Measurements from ENCODE around the gene BANF2.
A peak's percentile ranks its signal among the peaks of the same experiment; 100 is the strongest.

BANF2 gene

GRCh38 chr20:17674722-17675518, 24.8 kb upstream of the BANF2 start:
- DNase-seq (no peak), ATAC-seq (no peak)
- no peak overlapping the region for H3K27ac Mint-ChIP-seq
- peaks cover 20% of the 10 kb centered on the region for H3K4me1 Mint-ChIP-seq
- no peaks in the 10 kb centered on the region for H3K27me3 Mint-ChIP-seq
- no peak overlapping the region for H3K4me3 Mint-ChIP-seq
- no peaks in the 10 kb centered on the region for H3K9me3 Mint-ChIP-seq

GRCh38 chr20:17675519-17676377, 24.0 kb upstream of the BANF2 start:
- no peaks in the 10 kb centered on the region for H3K27me3 Mint-ChIP-seq
- H3K27ac Mint-ChIP-seq = no peak overlapping the region
- DNase-seq (no peak), ATAC-seq (no peak)
- H3K9me3 Mint-ChIP-seq = no peaks in the 10 kb centered on the region
- no peak overlapping the region for H3K4me3 Mint-ChIP-seq
- H3K4me1 Mint-ChIP-seq = peaks cover 28% of the 10 kb centered on the region

DNA sequence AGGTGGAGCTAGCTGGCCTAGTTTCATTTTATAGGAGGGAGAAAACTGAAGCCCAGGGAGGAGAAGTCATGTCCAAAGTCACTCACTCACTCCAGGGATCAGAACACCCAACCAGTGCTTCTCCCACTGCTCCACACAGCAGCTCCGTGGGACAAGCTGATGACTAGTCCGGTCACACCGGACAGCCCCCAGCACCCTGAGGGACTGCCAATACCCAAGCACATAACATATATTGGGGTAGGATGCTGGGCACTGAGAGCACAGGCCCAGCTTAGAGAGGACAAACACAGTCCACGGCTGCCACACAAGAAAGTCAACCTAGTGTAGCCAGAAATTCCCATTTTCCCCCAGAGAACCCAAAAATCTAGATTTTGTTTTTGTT, 23.4 kb upstream of the BANF2 start:
- ATAC-seq (no peak), DNase-seq (no peak)
- Mint-ChIP-seq H3K4me1 (peaks cover 29% of the 10 kb centered on the region), H3K27me3 (no peaks in the 10 kb centered on the region), H3K4me3 (no peak overlapping the region), H3K9me3 (no peaks in the 10 kb centered on the region), H3K27ac (no peak overlapping the region)

GRCh38 chr20:17676942-17677341, 22.8 kb upstream of the BANF2 start:
- ATAC-seq (no peak), DNase-seq (no peak)
- no peaks in the 10 kb centered on the region for H3K9me3 Mint-ChIP-seq
- no peak overlapping the region for H3K4me3 Mint-ChIP-seq
- no peaks in the 10 kb centered on the region for H3K27me3 Mint-ChIP-seq
- H3K27ac Mint-ChIP-seq = no peak overlapping the region
- peaks cover 24% of the 10 kb centered on the region for H3K4me1 Mint-ChIP-seq

DNA sequence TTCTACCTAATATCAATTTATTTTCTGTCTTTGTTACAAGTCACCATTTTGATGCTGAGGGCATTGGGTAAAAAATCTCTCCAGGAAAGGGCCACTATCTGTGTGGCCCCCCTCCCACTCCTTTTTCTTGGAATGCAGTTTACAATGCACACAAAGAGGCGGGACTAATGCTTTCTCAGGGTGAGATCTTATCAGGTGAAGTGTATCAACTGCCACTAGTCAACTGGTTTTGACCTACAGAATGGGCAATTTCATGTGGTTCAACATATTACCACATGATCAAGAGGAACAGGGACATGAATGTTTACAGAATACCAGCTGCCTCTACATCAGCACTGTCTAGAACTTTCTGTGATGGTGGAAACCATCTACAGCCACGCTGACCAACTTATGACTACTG, 21.5 kb upstream of the BANF2 start:
- Mint-ChIP-seq H3K4me1 (peaks cover 32% of the 10 kb centered on the region), H3K27me3 (peaks cover 1% of the 10 kb centered on the region), H3K27ac (peak overlapping the region in 1 of 2 donors; percentile 33), H3K4me3 (no peak overlapping the region), H3K9me3 (no peaks in the 10 kb centered on the region)
- DNase-seq (no peak), ATAC-seq (no peak)

GRCh38 chr20:17678886-17679285, 20.9 kb upstream of the BANF2 start:
- ATAC-seq (no peak), DNase-seq (no peak)
- H3K27me3 Mint-ChIP-seq = peaks cover 7% of the 10 kb centered on the region
- no peak overlapping the region for H3K27ac Mint-ChIP-seq
- H3K4me3 Mint-ChIP-seq = no peak overlapping the region
- H3K4me1 Mint-ChIP-seq = peaks cover 29% of the 10 kb centered on the region
- no peaks in the 10 kb centered on the region for H3K9me3 Mint-ChIP-seq

DNA sequence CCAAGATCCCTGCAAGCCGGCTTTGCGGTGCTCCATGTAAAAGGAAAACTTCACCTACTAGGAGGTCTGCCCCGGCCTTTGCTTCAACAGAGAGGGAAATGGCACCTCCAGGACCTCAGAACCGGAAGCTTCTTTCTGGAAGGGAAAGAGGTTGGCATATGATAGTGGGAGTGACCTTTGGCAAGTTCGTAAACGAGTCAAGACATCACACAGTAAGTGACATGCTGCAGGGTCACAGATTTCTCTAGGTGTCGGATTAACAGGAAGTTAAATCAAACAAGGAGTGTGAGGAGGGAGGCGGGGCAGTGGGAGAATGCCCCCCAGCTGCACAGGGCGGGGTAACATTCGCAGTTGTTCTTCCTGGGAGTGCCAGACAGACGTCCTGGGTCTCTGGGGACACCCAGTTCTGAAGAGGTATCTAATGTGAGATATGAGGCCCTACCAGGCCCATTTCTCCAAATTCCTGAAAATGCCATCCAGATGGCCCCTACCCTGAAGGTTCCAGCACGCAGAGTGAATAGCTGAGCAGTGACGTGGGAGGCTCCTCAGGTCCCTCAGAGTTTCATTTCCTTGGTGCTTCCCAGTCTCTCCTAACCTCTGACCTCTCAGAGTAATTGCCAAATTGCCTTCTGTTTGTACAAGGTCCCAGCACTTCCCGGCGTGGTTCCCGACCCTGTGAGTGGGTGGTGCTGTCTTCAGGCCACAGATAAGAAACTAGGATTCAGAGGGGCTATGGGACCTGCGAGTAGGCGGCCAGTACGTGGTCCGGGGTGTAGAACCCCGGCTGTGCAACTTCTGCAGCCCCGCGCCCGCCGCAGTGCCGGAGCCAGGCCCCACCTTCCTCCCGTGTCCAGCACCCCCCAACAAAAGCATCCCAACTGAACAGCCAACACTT, 19.6 kb upstream of the BANF2 start:
- Mint-ChIP-seq H3K4me3 (peak overlapping the region; percentile 81), H3K4me1 (peaks cover 26% of the 10 kb centered on the region), H3K27me3 (peaks cover 20% of the 10 kb centered on the region), H3K27ac (peak overlapping the region; percentile 58 to 74), H3K9me3 (no peaks in the 10 kb centered on the region)
- ATAC-seq (no peak), DNase-seq (no peak)

- H3K27me3 Mint-ChIP-seq = peaks cover 28% of the 10 kb centered on the region
- peak; percentile 55 for ATAC-seq
- peaks cover 26% of the 10 kb centered on the region for H3K4me1 Mint-ChIP-seq
- H3K9me3 Mint-ChIP-seq = no peaks in the 10 kb centered on the region
- H3K4me3 Mint-ChIP-seq = peak overlapping the region; percentile 81
- H3K27ac Mint-ChIP-seq = peak overlapping the region in 1 of 2 donors; percentile 74
- DNase-seq = peak; percentile 80 to 84
These were observed 18.7 kb upstream of the BANF2 start for GRCh38 chr20:17680836-17681725.

GRCh38 chr20:17681726-17682102, 18.1 kb upstream of the BANF2 start:
- Mint-ChIP-seq H3K4me1 (peaks cover 26% of the 10 kb centered on the region), H3K4me3 (peak overlapping the region; percentile 73 to 83), H3K9me3 (no peaks in the 10 kb centered on the region), H3K27ac (peak overlapping the region in 1 of 2 donors; percentile 87), H3K27me3 (peaks cover 35% of the 10 kb centered on the region)
- ATAC-seq = peak; percentile 25
- no peak for DNase-seq

DNA sequence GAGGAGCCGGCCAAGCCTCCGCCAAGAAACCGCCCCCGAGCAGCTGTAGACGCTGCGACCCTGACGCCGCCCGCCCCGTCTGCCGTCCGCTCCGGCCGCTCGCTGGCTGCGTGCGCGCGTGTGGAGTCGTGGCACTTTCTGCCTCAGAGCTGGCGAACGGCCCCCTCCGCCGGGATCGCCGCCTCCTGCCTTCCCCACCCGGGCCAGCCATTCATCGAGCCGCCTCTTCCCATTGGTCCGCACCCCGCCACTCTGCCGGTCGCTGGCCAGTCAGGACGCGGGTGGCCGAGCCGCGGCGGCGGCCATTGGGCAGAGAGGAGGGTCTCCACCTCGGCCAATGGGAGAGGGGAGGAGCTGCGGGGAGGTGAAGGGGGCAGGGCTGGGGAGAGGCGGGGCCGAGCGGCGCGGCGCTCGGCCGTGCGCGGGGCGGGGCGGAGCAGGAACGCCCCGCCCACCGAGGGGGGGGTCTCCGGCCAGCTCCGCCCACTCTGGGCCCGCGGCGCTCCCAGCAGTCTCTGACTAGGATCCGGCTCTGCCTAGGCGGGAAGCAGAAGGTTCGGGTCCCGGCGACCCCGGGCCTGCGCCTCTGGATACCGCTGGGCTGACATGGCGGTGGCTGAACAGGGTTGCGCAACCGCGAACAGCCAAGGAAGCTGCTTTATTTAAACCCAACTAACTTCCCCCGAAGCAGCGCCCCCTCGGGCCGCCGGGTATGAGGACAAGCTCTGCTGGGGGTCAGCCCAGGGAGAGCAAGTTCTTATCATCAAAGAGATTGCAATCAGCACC, 17.5 kb upstream of the BANF2 start, which contains the start of gene RRBP1:
Gene RRBP1, minus strand, starts transcription at position 140 of the 786 bp plus-strand sequence. CDS start 21,735 bp downstream, outside the sequence.
- H3K27me3 Mint-ChIP-seq = peaks cover 40% of the 10 kb centered on the region
- ATAC-seq = peak; percentile 94
- peak within 1 kb of the TSS; percentile 82 to 87 for H3K27ac Mint-ChIP-seq
- peak; percentile 96 to 98 for DNase-seq
- H3K4me1 Mint-ChIP-seq = peaks cover 26% of the 10 kb centered on the region
- H3K4me3 Mint-ChIP-seq = peak within 1 kb of the TSS; percentile 73 to 83
- H3K9me3 Mint-ChIP-seq = no peaks in the 10 kb centered on the region

GRCh38 chr20:17682889-17683198, 16.9 kb upstream of the BANF2 start:
- H3K27ac Mint-ChIP-seq = peak overlapping the region in 1 of 2 donors; percentile 51
- H3K27me3 Mint-ChIP-seq = peaks cover 46% of the 10 kb centered on the region
- ATAC-seq (no peak), DNase-seq (no peak)
- H3K4me1 Mint-ChIP-seq = peaks cover 26% of the 10 kb centered on the region
- H3K4me3 Mint-ChIP-seq = peak overlapping the region; percentile 67 to 73
- no peaks in the 10 kb centered on the region for H3K9me3 Mint-ChIP-seq

DNA sequence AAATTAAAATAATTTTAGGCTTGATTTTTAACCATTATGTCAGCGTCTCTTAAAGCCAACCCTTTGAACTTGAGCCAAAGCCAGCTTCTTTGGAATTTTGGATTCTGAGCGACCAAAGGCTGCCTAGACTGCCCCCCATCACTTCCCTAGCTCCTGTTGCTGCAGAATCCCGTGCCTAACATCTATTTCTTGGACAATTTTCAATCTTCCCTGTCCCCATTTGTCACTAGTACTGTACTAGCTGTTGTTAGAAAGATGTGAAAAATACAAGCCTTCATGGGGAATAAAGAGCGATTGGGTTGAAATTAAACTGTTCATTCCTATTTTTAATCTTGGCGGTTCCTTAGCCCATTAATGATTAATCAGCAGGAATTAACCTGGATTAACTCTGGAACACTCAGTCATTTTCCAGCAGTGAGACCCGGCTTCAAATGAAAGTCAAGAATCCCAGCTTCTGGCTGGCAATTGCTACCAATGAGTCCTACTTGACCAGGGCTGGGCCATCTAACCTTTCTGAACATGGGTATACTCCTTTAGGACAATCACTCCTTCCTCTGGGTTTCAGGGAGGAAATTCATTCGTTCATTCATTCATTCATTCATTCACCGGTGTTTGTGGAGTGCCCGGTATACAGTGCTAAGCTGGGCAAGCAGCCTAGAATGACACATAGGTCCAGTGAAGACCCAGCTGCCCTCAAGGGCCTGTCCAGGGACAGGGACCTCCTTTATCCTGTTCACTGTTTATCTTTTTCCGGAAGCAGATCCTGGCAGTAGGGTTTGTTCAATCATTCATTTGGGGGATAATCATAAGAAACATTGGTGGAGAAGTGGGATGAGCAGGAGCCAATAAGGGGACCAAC, 16.3 kb upstream of the BANF2 start:
- Mint-ChIP-seq H3K9me3 (no peaks in the 10 kb centered on the region), H3K27ac (no peak overlapping the region), H3K27me3 (peaks cover 48% of the 10 kb centered on the region)

More for the DNA sequence above, 16.3 kb upstream of the BANF2 start:
- H3K4me3 Mint-ChIP-seq = peak overlapping the region in 1 of 2 donors; percentile 31
- H3K4me1 Mint-ChIP-seq = peaks cover 26% of the 10 kb centered on the region
- no peak for ATAC-seq
- DNase-seq = no peak
